ENCODE data around the gene CD72. TPM values are rescaled to one million over a fixed set of nuclear protein-coding genes. Genes with fewer than 3 reads are reported as not detected.

The CD72 gene
- total RNA-seq, 1 donor from 2014 or later = 0.79 TPM

GRCh38 chr9:35664531-35665470 lies 46.6 kb upstream of the CD72 start, which contains the start of gene ARHGEF39:
ARHGEF39 (minus strand) TSS chr9:35665195; CDS start chr9:35665169, 26 bp downstream.
- FAIRE-seq (no peak), DNase-seq (ENCODE audit: low read depth) (peak; percentile 70)
- peak within 1 kb of the TSS; percentile 55 for H3K4me3 ChIP-seq (ENCODE audit: low read depth, low read length)
- no peaks in the 10 kb centered on the region for H3K27me3 ChIP-seq (ENCODE audit: control insufficient read depth, insufficient read depth, low read length)
- no peak for TF ChIP-seq CTCF (IDR thresholded peaks at IDR 0.05; ENCODE audit: insufficient read depth, low read length, severe bottlenecking)
- peaks cover 1% of the 10 kb centered on the region for H3K36me3 ChIP-seq (ENCODE audit: control insufficient read depth, insufficient read depth, low read length)

GRCh38 chr9:35662437-35662836 lies 44.2 kb upstream of the CD72 start:
- DNase-seq (ENCODE audit: low read depth) (no peak), FAIRE-seq (no peak)
- no peak for TF ChIP-seq CTCF (IDR thresholded peaks at IDR 0.05; ENCODE audit: insufficient read depth, low read length, severe bottlenecking)
- Histone ChIP-seq H3K4me3 (ENCODE audit: low read depth, low read length) (no peak overlapping the region), H3K36me3 (ENCODE audit: control insufficient read depth, insufficient read depth, low read length) (peaks cover 1% of the 10 kb centered on the region), H3K27me3 (ENCODE audit: control insufficient read depth, insufficient read depth, low read length) (no peaks in the 10 kb centered on the region)

GRCh38 chr9:35661756-35662350 lies 43.6 kb upstream of the CD72 start:
- FAIRE-seq = no peak
- TF ChIP-seq CTCF (IDR thresholded peaks at IDR 0.05; ENCODE audit: insufficient read depth, low read length, severe bottlenecking) = no peak

GRCh38 chr9:35660966-35661415 lies 42.8 kb upstream of the CD72 start:
- no peak overlapping the region for H3K4me3 ChIP-seq (ENCODE audit: low read depth, low read length)
- peaks cover 1% of the 10 kb centered on the region for H3K36me3 ChIP-seq (ENCODE audit: control insufficient read depth, insufficient read depth, low read length)
- FAIRE-seq = no peak
- peak; percentile 26 for DNase-seq (ENCODE audit: low read depth)
- TF ChIP-seq CTCF (IDR thresholded peaks at IDR 0.05; ENCODE audit: insufficient read depth, low read length, severe bottlenecking) = peak; percentile 52
- H3K27me3 ChIP-seq (ENCODE audit: control insufficient read depth, insufficient read depth, low read length) = no peaks in the 10 kb centered on the region

More at GRCh38 chr9:35661756-35662350, 43.6 kb upstream of the CD72 start:
- Histone ChIP-seq H3K4me3 (ENCODE audit: low read depth, low read length) (no peak overlapping the region), H3K36me3 (ENCODE audit: control insufficient read depth, insufficient read depth, low read length) (peaks cover 1% of the 10 kb centered on the region), H3K27me3 (ENCODE audit: control insufficient read depth, insufficient read depth, low read length) (no peaks in the 10 kb centered on the region)
- no peak for DNase-seq (ENCODE audit: low read depth)

- no peak for TF ChIP-seq CTCF (IDR thresholded peaks at IDR 0.05; ENCODE audit: insufficient read depth, low read length, severe bottlenecking)
- Histone ChIP-seq H3K4me3 (ENCODE audit: low read depth, low read length) (no peak overlapping the region), H3K36me3 (ENCODE audit: control insufficient read depth, insufficient read depth, low read length) (peaks cover 1% of the 10 kb centered on the region), H3K27me3 (ENCODE audit: control insufficient read depth, insufficient read depth, low read length) (no peaks in the 10 kb centered on the region)
- DNase-seq (ENCODE audit: low read depth) (peak; percentile 22), FAIRE-seq (no peak)
Observed at GRCh38 chr9:35659340-35659739, 41.1 kb upstream of the CD72 start.

All from bronchial epithelial cell (primary cell).